HepG2 (cell line): ENCODE data around the gene SMCHD1. TPM values are rescaled to one million over a fixed set of nuclear protein-coding genes. Genes with fewer than 3 reads are reported as not detected.

Source experiments
- ATAC-seq: fragments of 200-7000 bp; cut with Tn5 transposase; 3 replicates; pipeline ENCODE4 v1.9.1; 2020; ENCODE audit warnings: mild to moderate bottlenecking, moderate library complexity
- BruUV-seq: library from RNA; stranded (reverse); fragments of 400-500 nt; replicated peaks from 2 replicates; lab custom pipeline; 2021; lab: Mats Ljungman, UMichigan
- CTCF ChIA-PET: fragments of 300-600 bp; formaldehyde crosslinking; extraction: SDS; loops from one replicate; lab custom pipeline; 2021; ENCODE audit warnings: low total read pairs, inconsistent platforms, low intra/inter-chr PET ratio; lab: Yijun Ruan, JAX
- POLR2A ChIA-PET: fragments of 350-600 bp; sonication (Branson Sonifier 250); formaldehyde crosslinking; loops from one replicate; lab custom pipeline; 2020; ENCODE audit warnings: antibody characterized with exemption, inconsistent platforms; lab: Yijun Ruan, JAX
- DNase-seq: peaks from one replicate; pipeline ENCODE4 v3.0.0-alpha.2; 2015; ENCODE audit warnings: low spot score
- FAIRE-seq: peaks from 3 replicates; lab custom pipeline; 2011; peaks lifted over from hg19 to GRCh38; lab: Jason Lieb, UNC
- H2AFZ ChIP-seq: one replicate; pipeline ENCODE4 v1.6.1; 2011; ENCODE audit warnings: low read length, inconsistent platforms
- H3K27ac ChIP-seq: fragments of 300-600 bp; 3 replicates; pipeline ENCODE4 v1.8.0; 2011; ENCODE audit warnings: mixed run types, mild to moderate bottlenecking, mixed read lengths, low read length, inconsistent platforms; ENCODE audit not compliant: insufficient read depth; ENCODE audit errors: extremely low read length
- H3K27me3 ChIP-seq, 2 experiments: fragments of 200-600 bp in 1 of 2; 2 replicates in 1 of 2; 3 replicates in 1 of 2; pipeline versions ENCODE4 v1.6.0 to v1.8.0; 2011; ENCODE audit warnings: low read length in 2 of 2, mild to moderate bottlenecking in 2 of 2, moderate library complexity in 2 of 2, inconsistent platforms in 1 of 2; ENCODE audit not compliant: insufficient read depth in 2 of 2, control insufficient read depth in 1 of 2
- H3K36me3 ChIP-seq, 2 experiments: fragments of 200-600 bp in 1 of 2; replicated peaks in 1 of 2; 2 replicates in 1 of 2; 3 replicates in 1 of 2; pipeline versions ENCODE4 v1.5.1 to v1.8.0; 2011; ENCODE audit warnings: low read length in 2 of 2, inconsistent platforms in 1 of 2; ENCODE audit not compliant: insufficient read depth in 2 of 2, control insufficient read depth in 1 of 2
- H3K4me1 ChIP-seq: 2 replicates; pipeline ENCODE4 v1.5.1; 2012; ENCODE audit warnings: low read length, inconsistent platforms; ENCODE audit not compliant: insufficient read depth
- H3K4me2 ChIP-seq: 2 replicates; pipeline ENCODE4 v1.6.0; 2011; ENCODE audit warnings: low read depth, low read length, inconsistent platforms
- H3K4me3 ChIP-seq, 3 experiments: fragments of 200-600 bp in 1 of 3; sonication (generic), shearing (Covaris generic) in 1 of 3; replicated peaks in 1 of 3; 2 replicates each; pipeline ENCODE4 v1.5.1; 2011 to 2016; ENCODE audit warnings: low read length in 3 of 3, inconsistent platforms in 2 of 3, low read depth in 2 of 3, mild to moderate bottlenecking in 2 of 3, control low read depth in 1 of 3, mixed read lengths in 1 of 3; ENCODE audit not compliant: insufficient read depth in 1 of 3
- H3K79me2 ChIP-seq: one replicate; pipeline ENCODE4 v1.6.1; 2011; ENCODE audit warnings: low read length, inconsistent platforms; ENCODE audit not compliant: insufficient read depth
- H3K9ac ChIP-seq: 2 replicates; pipeline ENCODE4 v1.6.0; 2011; ENCODE audit warnings: mild to moderate bottlenecking, low read depth, low read length, inconsistent platforms; ENCODE audit not compliant: insufficient read depth
- H3K9me3 ChIP-seq: 2 replicates; pipeline ENCODE4 v1.5.1; 2012; ENCODE audit warnings: mild to moderate bottlenecking, low read length
- H4K20me1 ChIP-seq: 2 replicates; pipeline ENCODE4 v1.6.0; 2011; ENCODE audit warnings: inconsistent platforms, mild to moderate bottlenecking, low read length, moderate library complexity; ENCODE audit not compliant: insufficient read depth
- HNRNPK ChIP-seq: fragments of 200-400 bp; formaldehyde crosslinking; IDR thresholded peaks from 2 replicates; pipeline ENCODE4 v1.6.1; 2018; ENCODE audit warnings: low read length, low read depth, moderate library complexity, mild to moderate bottlenecking; ENCODE audit not compliant: poor library complexity, severe bottlenecking
- MED1 ChIP-seq: sonication (generic); formaldehyde crosslinking; IDR thresholded peaks from 2 replicates; pipeline ENCODE4 v1.4.0; 2020; ENCODE audit warnings: missing genetic modification reagents
- MXD4 ChIP-seq: IDR thresholded peaks from 2 replicates; pipeline ENCODE4 v1.6.1; 2016; ENCODE audit warnings: mild to moderate bottlenecking, missing biosample characterization, missing genetic modification reagents
- NCOA5 ChIP-seq: sonication (generic); formaldehyde crosslinking; IDR thresholded peaks from 2 replicates; pipeline ENCODE4 v1.4.0; 2020; ENCODE audit warnings: missing genetic modification reagents
- NFATC3 ChIP-seq: sonication (generic); formaldehyde crosslinking; IDR thresholded peaks from 2 replicates; pipeline ENCODE4 v1.5.1; 2020; ENCODE audit warnings: mild to moderate bottlenecking, missing genetic modification reagents
- NFKB2 ChIP-seq: sonication (generic); formaldehyde crosslinking; IDR thresholded peaks from 2 replicates; pipeline ENCODE4 v1.4.0; 2020; ENCODE audit warnings: missing genetic modification reagents, borderline replicate concordance
- PCBP2 ChIP-seq: fragments of 200-400 bp; formaldehyde crosslinking; optimal IDR thresholded peaks from 2 replicates; pipeline ENCODE3; 2018; ENCODE audit warnings: low read length, low read depth; ENCODE audit not compliant: poor library complexity, severe bottlenecking
- SNAPC2 ChIP-seq: sonication (generic); formaldehyde crosslinking; IDR thresholded peaks from 2 replicates; pipeline ENCODE4 v1.8.1; 2022; ENCODE audit warnings: mild to moderate bottlenecking, missing genetic modification reagents
- ZBTB8A ChIP-seq: sonication (generic); formaldehyde crosslinking; IDR thresholded peaks from 2 replicates; pipeline ENCODE4 v1.4.0; 2020; ENCODE audit warnings: mild to moderate bottlenecking, low read depth, missing genetic modification reagents, borderline replicate concordance
- ZKSCAN1 ChIP-seq: fragments of 150-350 bp; IDR thresholded peaks from 2 replicates; pipeline ENCODE4 v1.6.1; 2014; ENCODE audit warnings: low read length
- ZNF256 ChIP-seq: sonication (generic); formaldehyde crosslinking; conservative IDR thresholded peaks from 2 replicates; pipeline ENCODE4 v1.4.0; 2020; ENCODE audit warnings: missing genetic modification reagents
- ZNF383 ChIP-seq: sonication (generic); formaldehyde crosslinking; IDR thresholded peaks from 2 replicates; pipeline ENCODE4 v1.4.0; 2020; ENCODE audit warnings: missing genetic modification reagents, mild to moderate bottlenecking, borderline replicate concordance
- ZNF609 ChIP-seq: sonication (generic); formaldehyde crosslinking; IDR thresholded peaks from 2 replicates; pipeline ENCODE4 v1.4.0; 2020; ENCODE audit warnings: mild to moderate bottlenecking, missing genetic modification reagents, borderline replicate concordance
- WGBS: methylation state at CpG from one replicate; pipeline ENCODE4 v1.1.6; 2017; ENCODE audit warnings: low lambda C conversion rate; 5-methylcytosine and 5-hydroxymethylcytosine counted together
- in situ Hi-C: cut with HindIII; loops from 2 replicates; pipeline ENCODE4 v1.10.0; 2017; ENCODE audit warnings: low pct_unique_long_range_greater_than_20kb; ENCODE audit not compliant: extremely low pct_ligation_motif_present
- intact Hi-C: fragments of 100-400 bp; cut with micrococcal nuclease; formaldehyde crosslinking; loops from one replicate; pipeline ENCODE4 v1.10.0; 2022; ENCODE audit not compliant: unreplicated experiment
- polyA plus RNA-seq, 8 experiments: library from polyadenylated mRNA; depleted of rRNA in 3 of 8; stranded (reverse) in 7 of 8; unstranded in 1 of 8; fragments of >200 nt; fragmentation: Illumina TruSeq in 4 of 8; extraction: Trizol in 4 of 8; gene quantifications; 2 replicates each; pipeline versions ENCODE4 v1.2.1 to v1.2.3, GENCODE V29; 2011 to 2016; ENCODE audit warnings: low read depth in 4 of 8, missing spikeins in 1 of 8, mixed read lengths in 1 of 8; ENCODE audit not compliant: insufficient read depth in 1 of 8
- total RNA-seq, 5 experiments: library from RNA; depleted of rRNA; stranded (reverse); fragments of >200 nt; fragmentation: Illumina TruSeq; extraction: Trizol; gene quantifications; 2 replicates each; pipeline ENCODE4 v1.2.3, GENCODE V29; 2016; ENCODE audit warnings: low read depth in 1 of 5

SMCHD1 gene
- total and polyA plus RNA-seq, 2 of the 13 experiments (the other 11 are each of a cell fraction or from before 2014, with no cell fraction given) = 21.4 to 93.6 TPM

DNA sequence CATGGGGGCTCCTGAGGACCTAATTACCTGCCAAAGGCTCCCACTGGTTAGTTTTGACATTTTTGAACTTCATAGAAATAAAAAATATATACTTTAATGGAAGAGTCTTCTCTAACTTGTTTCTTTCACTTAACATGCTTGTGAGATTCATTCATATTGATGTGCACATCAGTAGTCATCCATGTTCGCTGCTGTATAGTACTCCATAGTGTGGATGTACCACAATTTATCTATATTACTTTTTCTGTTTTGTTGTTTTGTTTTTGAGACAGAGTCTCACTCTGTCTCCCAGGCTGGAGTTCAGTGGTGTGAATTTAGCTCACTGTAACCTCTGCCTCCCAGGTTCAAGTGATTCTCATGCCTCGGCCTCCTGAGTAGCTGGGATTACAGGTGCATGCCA, 168.4 kb downstream of the SMCHD1 start:
- no peak overlapping the region for H3K27ac ChIP-seq
- FAIRE-seq = no peak
- intact Hi-C loops (no loop called here), in situ Hi-C loops (no loop called here)
- peaks cover 24% of the 10 kb centered on the region for H3K4me1 ChIP-seq
- no peaks in the 10 kb centered on the region for H3K36me3 ChIP-seq
- H2AFZ ChIP-seq = no peak overlapping the region
- 51% methylated on average over 2 of the region's 2 CpGs for WGBS
- H3K79me2 ChIP-seq = no peaks in the 10 kb centered on the region
- no peak overlapping the region for H3K9ac ChIP-seq
- no TSS peak for BruUV-seq
- no peak overlapping the region for H3K4me2 ChIP-seq
- no peaks in the 10 kb centered on the region for H3K9me3 ChIP-seq
- DNase-seq = no peak
- ChIA-PET CTCF (no interaction called here), POLR2A (no interaction called here)
- peaks cover 0 to 8% of the 10 kb centered on the region in 2 experiments; a peak in 2 of 5 replicates for H3K27me3 ChIP-seq
- no peak for ATAC-seq
- TF ChIP-seq NFKB2 (CRISPR knock-in tag) (no peak), NCOA5 (CRISPR knock-in tag) (no peak), HNRNPK (no peak), ZNF383 (CRISPR knock-in tag) (no peak), PCBP2 (no peak), ZBTB8A (no peak)
- H3K4me3 ChIP-seq = no peak overlapping the region
- no peaks in the 10 kb centered on the region for H4K20me1 ChIP-seq

DNA sequence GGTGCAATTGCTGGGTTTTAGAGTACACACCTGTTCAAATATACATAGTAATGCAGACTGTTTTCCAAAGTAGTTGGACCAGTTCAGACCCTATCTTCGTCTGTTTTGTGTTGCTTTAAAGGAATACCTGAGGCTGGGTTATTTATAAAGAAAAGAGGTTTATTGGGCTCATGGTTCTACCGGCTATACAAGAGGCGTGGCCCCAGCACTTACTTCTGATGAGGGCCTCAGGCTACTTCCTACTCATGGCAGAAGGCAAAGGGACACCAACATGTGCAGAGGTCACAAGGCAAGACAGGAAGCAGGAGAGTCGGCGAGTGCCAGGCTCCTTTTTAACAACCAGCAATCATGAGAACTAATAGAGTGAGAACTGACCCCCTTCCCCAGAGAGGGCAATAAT, 169.3 kb downstream of the SMCHD1 start:
- CTCF ChIA-PET = no interaction called here

More for the DNA sequence above, 169.3 kb downstream of the SMCHD1 start:
- peaks cover 0 to 8% of the 10 kb centered on the region in 2 experiments; a peak in 2 of 5 replicates for H3K27me3 ChIP-seq
- no peaks in the 10 kb centered on the region for H4K20me1 ChIP-seq
- ATAC-seq (no peak), FAIRE-seq (no peak), DNase-seq (no peak)
- no peaks in the 10 kb centered on the region for H3K79me2 ChIP-seq
- H3K4me1 ChIP-seq = peaks cover 24% of the 10 kb centered on the region
- no peaks in the 10 kb centered on the region for H3K9me3 ChIP-seq
- in situ Hi-C loops = no loop called here
- H2AFZ ChIP-seq = no peak overlapping the region
- WGBS = 40% methylated on average over 5 of the region's 5 CpGs
- no peak overlapping the region for H3K27ac ChIP-seq
- no peak overlapping the region for H3K4me2 ChIP-seq
- BruUV-seq = no TSS peak
- H3K9ac ChIP-seq = no peak overlapping the region
- H3K36me3 ChIP-seq = no peaks in the 10 kb centered on the region
- POLR2A ChIA-PET = no interaction called here
- intact Hi-C loops = no loop called here
- TF ChIP-seq ZKSCAN1 = no peak
- no peak for TF ChIP-seq SNAPC2 (CRISPR knock-in tag)
- TF ChIP-seq MXD4 (CRISPR knock-in tag) = no peak
- TF ChIP-seq MED1 = no peak
- TF ChIP-seq NFATC3 (CRISPR knock-in tag) = no peak
- TF ChIP-seq ZNF609 (CRISPR knock-in tag) = no peak
- TF ChIP-seq ZNF256 (CRISPR knock-in tag) = no peak
- H3K4me3 ChIP-seq = no peak overlapping the region
